Measurements from ENCODE around the gene GRK2.

- no peak for TF ChIP-seq POLR2A (IDR thresholded peaks at IDR 0.05)
- no peak for TF ChIP-seq CTCF (IDR thresholded peaks at IDR 0.05)
These were observed 32.6 kb upstream of the GRK2 start for GRCh38 chr11:67233584-67234190.
